Measurements from ENCODE around the gene INS.

The INS gene

DNA sequence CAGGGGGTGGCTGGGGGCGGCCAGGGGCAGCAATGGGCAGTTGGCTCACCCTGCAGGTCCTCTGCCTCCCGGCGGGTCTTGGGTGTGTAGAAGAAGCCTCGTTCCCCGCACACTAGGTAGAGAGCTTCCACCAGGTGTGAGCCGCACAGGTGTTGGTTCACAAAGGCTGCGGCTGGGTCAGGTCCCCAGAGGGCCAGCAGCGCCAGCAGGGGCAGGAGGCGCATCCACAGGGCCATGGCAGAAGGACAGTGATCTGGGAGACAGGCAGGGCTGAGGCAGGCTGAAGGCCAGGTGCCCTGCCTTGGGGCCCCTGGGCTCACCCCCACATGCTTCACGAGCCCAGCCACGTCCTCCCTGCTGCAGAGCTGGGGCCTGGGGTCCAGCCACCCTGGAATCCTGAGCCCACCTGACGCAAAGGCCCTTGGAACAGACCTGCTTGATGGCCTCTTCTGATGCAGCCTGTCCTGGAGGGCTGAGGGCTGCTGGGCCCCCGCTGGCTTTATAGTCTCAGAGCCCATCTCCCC is at the start of gene INS:
TSS of gene INS (minus strand) at position 474 of the 524 bp plus-strand sequence. CDS start at position 236, 238 bp downstream.
- DNase-seq = no peak

DNA sequence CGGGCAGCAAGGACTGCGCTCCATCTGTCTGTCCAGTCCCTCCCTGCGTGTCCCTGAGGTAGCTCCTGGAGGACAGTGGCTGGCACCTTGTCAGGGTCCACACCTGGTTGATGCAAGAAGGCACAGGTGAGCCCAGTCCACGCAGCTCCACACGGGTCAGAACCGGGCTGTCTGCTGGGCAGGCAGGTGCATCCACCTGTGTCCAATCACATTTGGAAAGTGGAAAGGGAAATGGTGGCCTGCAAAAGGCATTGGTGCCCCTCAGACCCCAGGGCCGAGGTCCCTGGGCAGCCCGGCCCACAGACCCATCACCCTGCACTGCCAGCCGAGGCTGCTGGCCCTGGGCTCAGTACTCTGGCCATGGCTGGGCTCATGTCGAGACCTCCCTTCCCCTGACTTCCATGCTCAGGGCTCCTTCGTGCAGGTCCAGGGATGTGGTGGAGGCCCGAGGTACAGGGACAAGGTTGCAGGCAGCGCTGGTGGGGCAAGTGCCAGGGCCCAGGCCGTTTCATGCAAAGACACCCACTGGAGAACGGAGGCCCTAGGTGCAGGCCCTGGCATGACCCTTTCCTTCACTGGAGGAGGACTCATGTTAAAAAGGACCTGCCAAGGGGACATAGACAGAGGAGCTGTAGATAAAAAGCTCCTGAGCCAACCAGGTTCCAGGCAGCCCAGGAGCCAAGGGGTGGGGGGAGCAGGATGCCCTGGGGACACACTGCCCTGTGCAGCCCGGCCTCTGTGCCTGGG is 49.5 kb upstream of the INS start:
- peak; percentile 35 for DNase-seq

DNA sequence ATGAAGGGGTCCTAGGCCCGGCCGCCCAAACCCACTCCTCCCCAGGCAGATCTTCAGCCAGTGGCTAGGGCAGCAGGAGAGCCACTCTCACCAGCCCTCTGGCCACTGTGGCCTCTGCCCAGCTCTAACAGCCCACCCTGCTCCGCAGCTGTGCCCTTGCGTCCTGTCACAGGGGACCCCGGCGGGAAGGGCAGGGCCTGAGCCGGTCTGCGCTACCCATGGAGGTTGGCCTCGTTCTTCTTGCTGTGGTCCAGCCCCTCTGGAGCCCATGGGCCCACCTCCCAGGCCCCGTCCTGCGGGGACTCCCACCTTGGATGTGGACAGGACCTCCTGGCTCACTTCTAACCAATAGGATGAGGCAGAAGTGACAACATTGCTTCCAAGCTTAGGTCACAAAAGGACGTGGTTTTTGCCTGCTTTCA is 48.9 kb upstream of the INS start:
- no peak for DNase-seq

GRCh38 chr11:2209370-2209801 is 48.4 kb upstream of the INS start:
- DNase-seq = peak; percentile 38

DNA sequence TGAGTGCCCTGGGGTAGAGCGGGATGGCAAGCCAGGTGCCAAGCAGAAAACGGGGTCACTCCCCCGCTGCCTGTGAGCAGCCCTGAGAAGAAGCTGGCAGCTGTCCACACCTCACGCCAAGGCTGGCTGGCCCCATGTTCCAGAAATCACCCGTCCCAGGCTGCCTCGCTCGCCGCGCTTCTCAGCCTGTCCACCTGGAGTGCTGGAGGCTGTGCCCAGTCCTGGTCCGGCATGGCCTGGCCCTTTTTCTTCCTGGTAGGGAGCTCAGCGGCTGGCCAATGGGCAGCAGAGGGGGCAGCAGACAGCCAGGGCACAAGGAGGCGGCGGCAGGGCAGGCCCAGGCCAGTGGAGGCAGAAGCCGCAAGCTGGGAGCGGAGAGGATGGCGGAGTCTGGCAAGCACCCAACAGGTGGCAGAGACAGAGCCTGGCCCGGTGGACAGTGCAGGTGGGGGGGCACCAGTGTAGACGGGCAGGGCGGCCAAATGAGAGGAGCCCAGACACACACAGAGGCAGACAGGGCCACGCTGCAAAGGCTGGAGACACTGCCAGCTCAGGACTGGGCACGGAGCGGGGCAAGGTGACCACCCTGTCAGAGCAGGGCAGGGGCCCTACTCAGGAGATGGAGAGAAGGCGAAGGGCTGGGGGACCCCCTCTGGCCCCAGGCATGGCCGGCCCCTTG is 47.8 kb upstream of the INS start:
- DNase-seq = peak; percentile 40

- peak; percentile 38 for DNase-seq
Observed at GRCh38 chr11:2207773-2208621, 47.0 kb upstream of the INS start.

GRCh38 chr11:2207212-2207611 is 46.2 kb upstream of the INS start:
- DNase-seq = no peak

GRCh38 chr11:2205981-2206690 is 45.1 kb upstream of the INS start:
- peak; percentile 18 for DNase-seq

DNA sequence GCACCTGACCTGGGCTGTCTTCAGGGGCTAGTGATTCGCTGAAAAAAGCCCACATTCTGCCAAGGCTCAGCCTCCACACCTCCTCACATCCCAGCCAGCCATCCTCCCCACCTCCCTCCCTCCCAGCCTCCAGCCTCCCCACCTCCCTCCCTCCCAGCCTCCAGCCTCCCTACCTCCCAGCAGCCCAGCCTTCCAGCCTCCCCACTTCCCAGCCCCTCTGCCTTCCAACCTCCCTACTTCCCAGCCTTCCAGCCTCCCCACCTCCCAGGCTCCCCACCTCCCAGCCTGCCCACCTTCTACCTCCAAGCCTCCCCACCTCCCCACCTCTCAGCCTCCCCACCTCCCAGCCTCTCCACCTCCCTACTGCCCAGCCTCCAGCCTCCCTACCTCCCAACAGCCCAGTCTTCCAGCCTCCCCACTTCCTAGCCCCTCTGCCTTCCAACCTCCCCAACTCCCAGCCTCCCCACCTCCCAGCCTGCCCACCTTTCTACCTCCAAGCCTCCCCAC is 44.3 kb upstream of the INS start:
- DNase-seq = peak; percentile 27

- DNase-seq = peak; percentile 40
Observed at GRCh38 chr11:2204361-2205213, 43.6 kb upstream of the INS start.

- peak; percentile 34 for DNase-seq
Observed at GRCh38 chr11:2203440-2204259, 42.6 kb upstream of the INS start.

GRCh38 chr11:2202900-2203439 is 42.0 kb upstream of the INS start:
- peak; percentile 24 for DNase-seq

GRCh38 chr11:2202071-2202899 is 41.3 kb upstream of the INS start:
- DNase-seq = peak; percentile 37

DNA sequence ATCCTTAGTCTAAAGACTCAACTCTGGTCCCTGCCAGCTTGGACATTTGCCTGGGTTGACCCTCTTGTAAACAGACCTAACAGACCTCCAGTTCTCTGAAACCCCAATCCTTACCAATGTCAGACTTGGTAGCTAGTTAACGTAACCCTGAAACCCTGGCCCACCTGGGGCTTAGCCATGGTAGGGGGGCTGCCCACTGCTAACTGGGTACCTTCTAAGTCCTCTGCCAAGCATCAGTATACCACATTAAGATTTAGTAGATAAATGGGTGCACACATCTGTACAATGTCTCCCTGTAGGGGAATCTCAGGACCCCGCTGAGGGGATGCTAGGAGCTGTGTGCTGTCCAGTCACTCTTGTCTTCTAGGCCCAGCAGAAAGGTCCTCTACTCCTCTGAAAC is 40.5 kb upstream of the INS start:
- DNase-seq = no peak

GRCh38 chr11:2200957-2201519 is 40.0 kb upstream of the INS start:
- DNase-seq = no peak

DNA sequence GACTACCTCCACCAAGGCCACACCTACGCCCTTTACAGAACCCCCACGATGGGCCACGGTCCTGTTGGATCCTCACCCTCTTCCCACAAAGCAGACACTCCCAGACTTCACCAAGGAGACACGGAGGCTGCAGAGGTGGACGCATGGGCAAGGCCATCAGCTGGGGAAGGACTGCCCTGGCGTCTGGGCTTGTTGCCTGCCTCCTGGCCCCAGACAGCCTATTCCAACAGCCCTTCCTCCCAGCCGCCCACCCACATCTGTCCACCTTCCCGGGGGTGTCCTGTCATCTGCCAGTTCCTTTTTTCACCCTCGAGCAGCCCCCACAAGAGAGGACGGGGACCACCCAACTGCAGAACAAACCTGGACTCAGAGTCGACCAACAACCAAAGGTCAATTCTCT is 39.5 kb upstream of the INS start:
- DNase-seq = no peak

- no peak for DNase-seq
Observed at GRCh38 chr11:2199466-2200341, 38.7 kb upstream of the INS start.
